Measurements from ENCODE around the gene IL20RB.

DNA sequence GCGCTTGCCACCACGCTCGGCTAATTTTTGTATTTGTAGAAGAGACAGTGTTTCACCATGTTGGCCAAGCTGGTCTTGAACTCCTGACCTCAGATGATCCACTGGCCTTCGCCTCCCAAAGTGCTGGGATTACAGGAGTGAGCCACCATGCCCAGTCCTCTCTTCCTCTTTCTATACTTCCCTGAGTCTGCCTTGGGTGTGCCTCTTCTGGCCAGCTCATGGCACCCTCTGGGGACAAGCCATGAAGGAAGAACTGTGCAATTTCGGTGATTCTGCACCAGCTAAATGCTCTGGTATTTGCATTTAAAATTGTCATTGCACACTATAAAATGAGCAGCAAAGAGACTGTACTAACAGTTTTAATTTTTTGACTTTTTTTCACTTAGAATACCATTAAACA lies 66.6 kb downstream of the IL20RB start:
- TF ChIP-seq, protein P1, sequence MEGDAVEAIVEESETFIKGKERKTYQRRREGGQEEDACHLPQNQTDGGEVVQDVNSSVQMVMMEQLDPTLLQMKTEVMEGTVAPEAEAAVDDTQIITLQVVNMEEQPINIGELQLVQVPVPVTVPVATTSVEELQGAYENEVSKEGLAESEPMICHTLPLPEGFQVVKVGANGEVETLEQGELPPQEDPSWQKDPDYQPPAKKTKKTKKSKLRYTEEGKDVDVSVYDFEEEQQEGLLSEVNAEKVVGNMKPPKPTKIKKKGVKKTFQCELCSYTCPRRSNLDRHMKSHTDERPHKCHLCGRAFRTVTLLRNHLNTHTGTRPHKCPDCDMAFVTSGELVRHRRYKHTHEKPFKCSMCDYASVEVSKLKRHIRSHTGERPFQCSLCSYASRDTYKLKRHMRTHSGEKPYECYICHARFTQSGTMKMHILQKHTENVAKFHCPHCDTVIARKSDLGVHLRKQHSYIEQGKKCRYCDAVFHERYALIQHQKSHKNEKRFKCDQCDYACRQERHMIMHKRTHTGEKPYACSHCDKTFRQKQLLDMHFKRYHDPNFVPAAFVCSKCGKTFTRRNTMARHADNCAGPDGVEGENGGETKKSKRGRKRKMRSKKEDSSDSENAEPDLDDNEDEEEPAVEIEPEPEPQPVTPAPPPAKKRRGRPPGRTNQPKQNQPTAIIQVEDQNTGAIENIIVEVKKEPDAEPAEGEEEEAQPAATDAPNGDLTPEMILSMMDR (IDR thresholded peaks at IDR 0.05), result no peak
- no peak for TF ChIP-seq POLR2A (IDR thresholded peaks at IDR 0.05; ENCODE audit: low read depth)
- TF ChIP-seq EP300 (IDR thresholded peaks at IDR 0.05), result no peak
- no peak for TF ChIP-seq POLR2AphosphoS5 (IDR thresholded peaks at IDR 0.05)
